ENCODE data around the gene SH2D4B.

SH2D4B gene

DNA sequence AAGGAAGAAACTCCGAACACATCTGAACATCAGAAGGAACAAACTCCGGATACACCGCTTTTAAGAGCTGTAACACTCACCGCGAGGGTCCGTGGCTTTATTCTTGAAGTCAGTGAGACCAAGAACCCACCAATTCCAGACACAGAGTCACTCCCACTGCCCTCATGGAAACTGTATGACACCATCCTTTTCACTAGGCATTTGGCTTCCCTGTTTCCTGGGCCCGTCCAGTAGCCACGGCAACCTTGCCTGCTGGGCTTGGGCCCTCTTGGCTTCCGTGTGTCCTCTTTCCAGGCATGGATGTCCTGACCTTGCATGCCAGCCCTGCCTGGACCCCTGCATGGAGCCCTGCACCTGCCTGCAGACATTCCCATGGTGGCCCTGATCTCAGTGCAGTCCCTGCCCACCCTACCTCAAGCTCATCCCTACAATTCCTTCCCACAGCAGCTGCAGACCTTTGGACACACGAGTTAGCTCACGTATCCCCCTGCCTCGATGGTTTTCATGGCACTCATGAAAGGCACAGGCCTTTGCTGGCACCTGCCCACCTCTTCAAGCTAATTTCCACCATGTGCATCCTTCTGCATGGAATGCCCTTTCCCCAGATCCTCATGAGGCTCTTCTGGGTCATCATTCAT, 6.7 kb downstream of the SH2D4B start:
- no peak for DNase-seq (ENCODE audit: low read depth)

DNA sequence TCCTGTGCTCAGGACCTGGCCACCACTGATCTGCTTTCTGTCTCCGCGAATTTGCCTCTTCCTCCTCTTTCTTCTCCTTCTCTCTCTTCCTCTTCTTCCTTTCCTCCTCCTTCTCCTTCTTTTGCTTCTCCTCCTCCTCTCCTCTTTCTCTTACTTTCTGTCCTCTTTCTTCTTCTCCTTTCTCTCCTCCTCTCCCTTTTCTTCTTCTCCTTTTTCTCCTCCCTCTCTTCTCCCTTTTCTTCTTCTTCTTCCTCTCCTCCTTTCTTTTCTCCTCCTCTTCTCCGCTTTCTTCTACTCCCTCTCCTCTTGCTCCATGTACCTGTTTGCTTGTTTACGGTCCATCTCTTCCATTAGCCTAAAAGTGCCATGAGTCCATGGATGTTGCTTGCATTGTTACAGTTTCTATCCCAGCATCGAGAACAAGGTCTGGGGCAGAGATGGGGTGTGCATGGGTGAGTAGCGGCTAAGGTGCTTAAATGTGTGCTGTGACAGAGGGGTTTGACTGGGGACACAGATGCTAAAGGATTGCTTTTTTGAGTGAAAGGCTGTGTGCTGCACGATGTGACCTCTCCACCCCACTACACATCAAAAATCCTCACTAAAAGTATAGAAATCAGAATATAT, 7.7 kb downstream of the SH2D4B start:
- no peak for DNase-seq (ENCODE audit: low read depth)

DNA sequence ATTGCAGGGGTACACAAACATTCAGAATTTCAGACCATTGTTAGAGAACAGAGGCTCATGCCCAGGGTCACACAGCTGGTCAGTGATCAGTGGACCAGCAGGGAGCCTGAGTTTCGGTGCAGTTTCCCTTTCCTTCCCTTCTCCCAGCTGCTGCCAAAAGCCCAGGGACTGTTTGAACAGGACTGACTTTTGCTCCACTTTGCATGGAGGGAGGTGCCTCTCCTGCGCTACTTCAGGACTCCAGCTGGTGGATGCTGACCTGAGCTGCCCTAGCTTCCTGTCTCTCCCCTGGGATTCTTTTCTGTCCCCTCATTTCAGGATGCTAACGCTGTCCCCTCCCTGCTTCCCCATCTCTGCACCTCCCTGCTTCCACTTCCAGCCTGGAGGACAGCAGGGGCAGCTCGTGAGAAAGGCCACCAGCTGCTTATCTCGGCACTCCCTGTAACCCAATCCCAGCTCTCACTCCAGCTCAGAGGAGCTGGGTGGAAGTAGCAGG, 14.5 kb downstream of the SH2D4B start:
- DNase-seq (ENCODE audit: low read depth) = no peak

DNA sequence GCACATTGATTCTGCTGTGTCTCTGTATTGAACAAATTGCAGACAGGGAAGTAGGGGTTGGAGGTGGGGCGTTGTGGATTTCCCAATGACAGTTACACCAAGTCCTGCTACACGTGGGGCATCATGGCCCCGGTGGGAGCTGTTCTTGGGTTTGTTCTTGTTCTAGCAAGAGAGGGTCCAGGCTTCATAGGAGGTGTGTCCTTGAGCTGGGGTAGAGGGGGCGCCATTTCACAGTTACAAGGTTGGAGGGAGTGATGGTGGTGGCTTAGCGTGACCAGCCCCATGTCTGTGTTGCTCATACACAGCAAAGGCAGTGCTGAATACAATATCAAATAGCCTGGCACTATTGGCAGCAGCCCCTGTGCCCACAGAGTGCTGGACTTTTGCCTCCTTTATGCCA, 15.7 kb downstream of the SH2D4B start:
- DNase-seq (ENCODE audit: low read depth) = no peak

DNA sequence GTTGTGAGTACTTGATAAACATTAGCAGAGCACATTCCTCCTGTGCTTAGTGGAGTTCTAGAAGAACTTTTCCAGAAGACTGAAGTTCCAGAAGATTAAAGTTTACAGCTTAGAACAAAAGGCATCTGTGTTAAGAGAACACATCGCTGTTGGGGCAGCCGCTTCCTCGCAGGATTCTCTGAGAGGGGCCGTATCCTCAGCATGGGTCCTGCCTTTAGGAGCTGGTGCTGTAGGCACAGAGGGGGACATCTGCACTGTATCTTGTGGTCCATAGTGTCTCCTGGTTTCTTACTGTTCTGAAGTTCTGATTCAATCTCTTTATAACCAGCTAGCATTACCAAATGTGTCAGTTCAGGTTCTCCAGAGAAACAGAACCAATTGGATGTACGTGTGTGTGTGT, 16.3 kb downstream of the SH2D4B start:
- DNase-seq (ENCODE audit: low read depth) = no peak

DNA sequence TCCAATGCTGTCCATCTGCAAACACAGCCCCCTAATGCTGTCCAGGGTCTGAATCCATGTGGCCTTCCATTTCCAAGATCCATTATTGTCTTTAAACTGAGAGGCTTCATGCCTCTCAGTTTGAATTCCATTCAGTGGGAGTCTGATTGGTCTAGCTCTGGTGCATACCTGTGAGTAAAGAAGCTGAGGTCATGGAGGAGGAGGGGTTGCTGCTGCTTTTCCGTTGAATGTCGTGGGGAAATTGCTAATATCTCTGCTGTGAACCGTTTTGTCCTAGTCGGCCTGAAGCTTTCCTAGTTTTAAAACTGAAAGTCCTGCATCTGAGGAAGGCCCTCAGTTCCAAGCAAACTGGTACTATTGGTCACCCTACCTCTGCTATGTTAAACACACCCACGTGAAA, 17.7 kb downstream of the SH2D4B start:
- no peak for DNase-seq (ENCODE audit: low read depth)

DNA sequence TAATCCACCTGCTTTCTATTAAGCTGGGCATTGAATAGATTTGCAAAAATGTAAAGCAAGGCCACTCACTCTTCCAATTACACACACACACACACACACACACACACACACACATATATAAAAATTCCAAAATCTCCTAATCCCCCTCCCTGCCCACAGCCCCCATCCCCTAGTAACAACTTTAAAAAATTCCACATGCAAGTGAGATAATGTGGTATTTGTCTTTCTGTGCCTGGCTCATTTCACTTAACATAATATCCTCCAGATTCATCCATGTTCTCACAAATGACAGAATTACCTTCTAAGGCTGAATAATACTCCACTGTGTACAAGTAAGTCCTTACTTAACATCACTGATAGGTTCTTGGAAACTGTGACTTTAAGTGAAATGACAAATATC, 24.2 kb downstream of the SH2D4B start:
- DNase-seq (ENCODE audit: low read depth) = no peak

DNA sequence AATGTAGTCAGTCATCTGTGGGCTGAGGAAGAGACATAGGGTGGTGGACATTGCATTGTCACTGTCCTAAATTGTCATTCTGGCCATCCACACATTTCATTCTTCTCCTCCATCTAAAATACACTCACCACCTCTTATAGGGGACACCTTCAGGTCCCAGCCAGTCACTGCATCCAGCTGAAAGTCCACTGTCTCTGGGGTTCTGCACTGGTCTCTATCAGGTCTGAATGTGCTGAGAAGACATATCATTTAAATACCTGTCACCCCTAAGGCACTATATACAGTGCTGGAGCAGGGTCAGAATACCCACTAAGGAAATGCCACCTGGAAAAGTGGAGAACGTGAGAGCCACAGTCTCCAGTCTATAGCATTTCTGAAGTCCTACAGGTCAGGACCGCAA, 29.6 kb downstream of the SH2D4B start:
- DNase-seq (ENCODE audit: low read depth) = no peak

DNA sequence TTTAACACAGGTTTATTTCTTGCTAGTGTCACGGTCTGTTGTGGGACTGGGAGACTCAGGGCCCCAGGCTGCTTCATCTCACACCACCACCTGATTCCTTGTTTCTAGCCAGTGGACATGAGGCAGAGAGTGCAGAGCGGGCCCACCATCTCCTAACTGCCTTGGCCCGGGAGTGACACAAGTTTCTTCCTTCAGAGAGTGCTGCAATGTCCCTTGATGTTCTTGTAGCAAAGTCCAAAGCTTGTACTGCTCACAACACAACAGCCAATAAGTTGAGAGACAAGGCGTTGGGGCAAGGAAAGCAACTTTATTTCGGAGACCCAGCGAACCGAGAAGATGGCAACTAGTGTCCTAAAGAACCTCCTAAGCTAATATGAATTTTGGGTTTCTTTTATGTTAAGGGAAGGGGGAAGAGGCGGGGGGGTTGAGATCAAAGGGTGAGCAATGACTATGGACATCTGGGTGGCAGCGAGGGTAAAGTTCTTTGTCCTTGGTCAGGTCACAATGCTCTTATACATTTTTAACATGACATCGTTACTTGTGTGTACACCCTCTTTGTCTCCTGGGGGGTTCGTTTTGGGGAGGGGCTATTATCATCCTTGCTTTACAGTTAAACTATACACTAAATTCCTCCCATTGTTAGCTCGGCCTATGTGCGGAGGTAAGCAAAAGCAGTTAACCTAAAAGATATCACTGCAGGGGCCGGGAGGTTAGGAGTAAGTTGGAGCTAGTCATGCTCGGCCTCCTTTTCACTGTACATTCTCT, 31.6 kb downstream of the SH2D4B start:
- no peak for DNase-seq (ENCODE audit: low read depth)

DNA sequence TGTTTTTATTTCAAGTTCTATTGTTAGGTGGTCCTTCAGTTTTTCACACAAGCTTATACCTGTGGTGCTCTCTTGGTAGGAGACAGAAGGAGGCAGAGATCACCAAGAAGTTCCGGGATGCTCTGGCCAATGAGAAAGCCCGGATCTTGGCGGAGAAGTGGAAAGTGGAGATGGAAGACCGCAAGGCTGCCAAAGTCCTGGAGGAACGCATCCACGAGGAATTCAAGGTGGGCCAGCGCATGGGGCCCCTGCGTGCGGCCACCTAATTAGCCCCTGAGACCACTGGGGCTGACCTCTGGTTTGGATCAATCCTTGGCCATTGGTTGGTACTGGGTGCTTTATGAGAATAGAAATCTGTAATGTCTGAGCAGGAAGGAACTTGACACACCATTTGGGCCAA, 33.6 kb downstream of the SH2D4B start:
- no peak for DNase-seq (ENCODE audit: low read depth)

DNA sequence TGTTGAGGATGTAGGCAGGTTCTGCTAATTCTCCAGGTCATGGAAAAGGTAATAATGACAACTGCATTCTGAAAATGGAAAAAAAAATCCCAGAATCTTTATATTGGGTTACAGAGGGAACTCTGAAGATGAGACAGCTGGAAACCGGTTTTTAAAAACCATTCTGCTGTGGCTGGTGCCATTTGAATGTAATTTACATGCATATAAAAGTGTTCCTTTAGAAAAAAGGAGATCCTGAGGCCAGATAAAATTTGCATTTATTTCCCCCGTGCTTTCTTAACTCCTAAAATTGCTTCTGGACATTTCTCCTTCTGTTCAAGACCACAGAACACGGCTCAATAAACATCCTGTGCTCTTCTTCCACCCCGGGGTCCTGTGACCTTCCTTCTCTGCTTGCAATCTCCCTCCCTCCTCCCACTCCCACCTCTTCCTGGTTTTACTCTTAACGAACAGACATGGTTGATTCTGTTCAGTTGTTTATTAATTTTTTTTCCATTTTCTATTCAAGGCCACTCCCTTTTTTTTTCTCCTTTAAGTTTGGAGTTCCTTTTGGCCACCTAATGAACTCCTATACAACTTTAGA, 41.6 kb downstream of the SH2D4B start:
- no peak for DNase-seq (ENCODE audit: low read depth)

DNA sequence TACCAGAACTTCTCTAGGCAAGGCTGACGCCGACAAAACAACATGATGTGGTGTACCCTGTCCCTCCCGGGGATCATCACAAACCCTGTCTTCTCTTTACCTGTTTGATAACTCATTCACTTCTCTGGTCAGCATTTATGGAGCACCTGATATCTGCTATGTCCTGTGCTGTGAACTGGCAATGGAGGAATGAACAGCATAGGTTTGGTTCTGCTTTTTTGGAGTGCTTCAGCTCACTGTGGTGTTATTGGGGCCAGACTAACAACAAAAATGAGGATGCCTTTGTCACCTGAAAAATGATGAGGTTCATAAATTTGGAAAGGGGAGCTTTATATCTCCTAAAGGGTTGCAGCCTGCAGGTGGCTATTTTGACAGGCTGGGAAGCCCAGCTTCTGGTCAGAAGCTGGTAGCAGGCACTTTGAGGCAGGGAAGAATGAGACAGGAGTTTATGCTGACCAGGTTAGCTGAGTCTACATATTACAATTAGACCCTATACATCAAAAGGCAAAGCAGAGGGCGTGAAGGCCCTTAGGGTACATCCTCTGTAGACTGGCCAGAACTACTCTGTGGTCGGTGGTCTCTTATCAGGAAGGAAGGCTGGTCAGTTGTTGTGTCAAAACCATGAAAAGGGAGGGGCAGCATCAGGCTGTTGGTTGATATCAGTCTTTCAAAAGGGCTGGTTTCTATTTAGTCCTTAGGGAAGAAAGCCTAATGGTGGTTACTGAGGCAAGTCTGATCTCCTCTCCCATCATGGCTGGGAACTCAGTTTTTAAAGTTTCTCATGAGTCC, 42.3 kb downstream of the SH2D4B start:
- no peak for DNase-seq (ENCODE audit: low read depth)

DNA sequence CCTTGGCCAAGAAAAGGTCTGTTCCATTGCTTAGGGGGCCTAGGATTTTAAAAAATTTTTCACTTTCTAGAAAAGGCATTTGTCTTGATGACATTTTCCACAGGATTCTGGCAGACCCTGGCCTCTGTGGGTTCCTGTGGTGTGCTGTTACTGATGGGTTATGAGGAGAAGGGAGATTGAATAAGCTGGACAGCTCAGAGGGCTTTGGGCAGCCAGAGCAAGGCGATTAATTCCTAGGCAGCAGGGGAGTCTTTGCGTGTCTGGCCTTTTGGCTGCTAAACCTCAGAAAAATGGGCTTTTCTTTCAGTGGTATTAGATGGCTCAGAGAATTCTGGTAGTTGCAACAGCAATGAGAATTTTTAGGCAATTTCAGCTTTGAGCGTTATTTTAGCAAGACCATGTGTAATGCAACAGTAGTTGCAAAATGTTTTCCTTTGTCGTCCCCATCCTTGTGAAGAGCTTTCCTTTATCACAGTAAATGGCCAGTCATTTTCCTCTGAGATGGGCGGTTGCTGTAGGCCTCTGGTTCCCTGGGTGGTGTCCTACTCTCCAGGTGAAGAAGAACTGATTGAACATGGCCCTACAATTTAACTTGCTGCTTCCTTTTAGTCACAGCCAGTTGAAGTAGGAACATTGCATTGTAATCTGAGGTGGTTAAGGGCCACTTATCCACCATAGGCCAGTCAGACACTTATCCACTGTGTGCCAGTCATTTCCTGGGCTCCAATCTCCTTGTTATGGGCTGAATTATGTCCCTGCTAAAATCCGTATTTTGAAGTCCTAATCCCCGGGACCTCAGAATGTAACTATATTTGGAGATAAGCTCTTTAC, 43.2 kb downstream of the SH2D4B start:
- no peak for DNase-seq (ENCODE audit: low read depth)

DNA sequence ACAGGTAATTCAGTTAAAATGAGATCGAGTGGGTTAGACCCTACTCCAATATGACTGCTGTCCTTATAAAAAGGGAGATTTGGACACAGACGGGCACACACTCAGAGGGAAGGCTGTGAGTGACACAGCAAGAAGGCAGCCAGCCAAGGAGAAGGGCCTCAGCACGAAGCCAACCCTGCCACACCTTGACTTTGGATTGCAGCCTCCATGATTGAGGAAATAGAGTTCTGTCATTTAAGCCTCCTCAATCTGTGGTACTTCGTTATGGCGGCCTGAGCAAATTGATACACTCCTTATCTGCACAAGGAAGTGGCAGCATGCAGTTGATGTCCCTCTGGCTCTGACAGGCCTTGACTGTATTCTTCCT, 43.8 kb downstream of the SH2D4B start:
- no peak for DNase-seq (ENCODE audit: low read depth)

DNA sequence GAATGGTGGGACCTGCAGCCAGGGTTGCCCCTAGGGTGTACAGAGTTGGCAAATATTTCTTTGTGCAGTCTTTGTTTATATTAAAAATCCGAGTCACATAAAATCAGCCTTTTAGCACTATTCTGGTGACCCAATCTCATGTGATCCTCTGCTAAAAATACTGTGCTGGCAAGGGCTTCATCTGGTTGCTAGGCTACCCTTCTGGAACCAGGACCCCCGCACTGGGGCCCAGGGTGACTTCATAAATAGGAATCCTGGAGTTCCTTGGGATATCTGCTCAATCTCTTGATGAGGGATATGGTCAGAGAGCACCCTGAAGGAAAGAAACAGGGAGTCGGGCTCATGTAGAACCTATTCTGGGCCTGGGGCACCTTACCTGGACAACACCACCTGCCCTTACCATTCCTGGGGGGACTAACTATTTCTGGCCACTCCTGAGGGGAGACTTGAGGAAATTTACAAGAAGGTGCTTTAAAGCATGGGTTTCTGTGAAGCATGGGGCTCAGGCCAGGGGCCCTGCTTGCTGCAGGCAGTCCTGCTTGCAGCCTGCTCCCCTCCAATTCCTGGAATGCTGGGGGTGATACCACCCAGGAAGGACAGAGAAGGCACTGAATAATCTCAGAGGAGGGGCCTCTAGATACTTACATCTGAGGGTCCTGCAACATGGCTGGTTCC, 44.7 kb downstream of the SH2D4B start:
- DNase-seq (ENCODE audit: low read depth) = no peak

DNA sequence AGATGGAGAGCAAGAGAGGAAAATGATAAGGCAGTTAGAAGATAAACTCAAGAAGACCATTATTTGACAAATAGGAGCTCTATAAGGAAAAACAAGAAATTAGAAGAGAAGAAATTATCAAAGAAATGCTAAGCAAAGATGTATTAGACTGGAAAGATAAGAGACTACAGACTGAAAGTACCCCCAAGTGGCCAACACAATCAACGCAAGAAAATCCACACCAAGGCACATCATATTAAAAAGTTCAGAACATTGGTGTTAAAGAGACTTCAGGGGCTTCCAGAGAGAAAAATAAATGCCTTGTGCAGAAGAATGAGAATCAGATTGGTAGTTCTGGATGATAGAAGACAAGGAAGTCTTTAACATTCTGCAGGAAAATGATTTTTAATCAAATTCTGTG, 46.0 kb downstream of the SH2D4B start:
- DNase-seq (ENCODE audit: low read depth) = no peak

DNA sequence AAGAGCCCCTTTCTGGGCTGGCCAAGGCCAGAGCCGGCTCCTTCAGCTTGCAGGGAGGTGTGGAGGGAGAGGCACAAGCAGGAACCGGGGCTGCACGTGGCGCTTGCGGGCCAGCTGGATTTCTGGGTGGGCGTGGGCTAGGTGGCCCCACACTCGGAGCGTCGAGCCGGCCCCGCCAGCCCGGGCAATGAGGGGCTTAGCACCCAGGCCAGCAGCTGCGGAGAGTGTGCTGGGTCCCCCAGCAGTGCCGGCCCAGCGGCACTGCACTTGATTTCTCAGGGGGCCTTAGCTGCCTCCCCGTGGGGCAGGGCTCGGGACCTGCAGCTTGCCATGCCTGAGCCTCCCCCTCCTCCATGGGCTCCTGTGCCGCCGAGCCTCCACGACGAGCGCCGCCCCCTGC, 48.1 kb downstream of the SH2D4B start:
- no peak for DNase-seq (ENCODE audit: low read depth)

DNA sequence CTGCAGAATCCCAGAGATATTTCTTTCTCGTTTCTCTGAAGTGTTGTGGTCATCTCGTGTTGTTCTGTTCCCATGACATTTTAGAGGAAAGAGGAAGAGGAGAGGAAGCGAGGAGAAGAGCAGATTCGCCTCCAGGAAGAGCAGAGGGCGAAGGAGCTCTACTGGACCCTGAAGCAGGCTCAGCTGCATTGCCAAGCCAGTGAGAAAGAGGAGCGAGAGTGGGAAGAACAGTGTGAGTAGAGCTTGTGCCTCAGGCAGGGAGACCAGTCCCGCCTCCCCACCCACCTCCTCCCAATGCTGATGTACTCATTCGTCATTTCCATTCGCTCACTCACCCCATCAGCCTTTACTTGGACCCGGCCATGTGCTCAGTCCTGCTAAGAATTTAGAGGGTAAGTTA, 50.8 kb downstream of the SH2D4B start:
- no peak for DNase-seq (ENCODE audit: low read depth)

DNA sequence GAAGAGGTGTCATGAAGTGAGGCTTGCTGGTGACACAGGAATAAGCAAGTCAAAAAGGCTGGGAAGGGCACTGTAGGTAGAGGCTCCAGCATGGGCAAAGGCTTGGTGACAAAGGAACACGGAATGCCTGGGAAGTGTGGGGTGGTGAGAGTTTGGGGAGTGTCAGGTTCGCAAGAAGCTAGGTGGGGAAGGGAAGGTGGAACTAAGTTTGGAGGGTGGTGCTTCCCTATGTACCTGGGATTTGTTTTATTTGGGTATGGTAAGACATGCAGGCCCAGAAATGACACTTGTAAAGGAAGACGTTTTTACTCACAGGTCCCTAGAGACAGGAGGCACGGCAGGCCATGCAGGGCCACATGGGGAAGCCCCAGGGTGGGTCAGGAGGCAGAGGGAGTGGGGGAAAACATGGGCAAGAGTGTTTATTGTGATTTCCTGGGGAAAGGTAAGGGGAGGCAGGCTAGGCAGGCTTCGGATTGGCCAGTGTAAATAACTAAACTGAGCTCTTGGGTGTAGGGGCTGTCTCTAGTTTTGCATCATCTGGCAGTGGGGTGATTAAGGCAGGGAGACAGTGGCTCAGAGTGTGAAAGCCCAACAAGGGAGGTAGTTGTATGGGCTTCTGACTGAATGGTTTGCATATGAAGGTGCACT, 52.1 kb downstream of the SH2D4B start:
- no peak for DNase-seq (ENCODE audit: low read depth)

DNA sequence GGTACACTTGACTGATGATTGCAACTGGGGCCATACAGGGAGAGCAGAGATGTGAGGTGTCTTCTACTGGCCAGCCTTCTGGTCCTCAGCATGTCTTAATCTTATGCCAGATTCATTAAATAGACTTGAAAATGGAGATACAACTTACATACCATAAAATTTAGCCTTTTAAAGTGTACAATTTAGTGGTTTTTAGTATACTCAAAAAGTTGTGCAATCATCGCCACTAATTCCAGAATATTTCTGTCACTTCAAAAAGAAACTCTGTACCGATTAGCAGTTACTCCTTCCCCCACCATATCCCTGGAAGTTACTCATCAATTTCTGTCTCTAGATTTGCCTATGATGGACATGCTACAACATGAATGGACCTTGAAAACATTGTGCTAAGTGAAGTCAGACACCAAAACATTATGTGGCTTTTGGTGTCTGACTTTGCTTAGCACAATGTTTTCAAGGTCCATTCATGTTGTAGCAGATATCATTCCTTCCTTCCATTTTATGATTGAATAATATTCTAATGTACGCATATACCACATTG, 53.0 kb downstream of the SH2D4B start:
- DNase-seq (ENCODE audit: low read depth) = no peak
